Suprapubic skin (tissue), 4 donors: ENCODE results near the gene RAD51AP1. TPM values are rescaled to one million over a fixed set of nuclear protein-coding genes. Genes with fewer than 3 reads are reported as not detected.

Experiments used
- DNase-seq, 2 donors: peaks; one replicate each; pipeline ENCODE4 v3.0.0-alpha.2; 2019; ENCODE audit warnings: low spot score in 2 of 2
- H3K27ac ChIP-seq: fragments of 200-600 bp; sonication (generic); one replicate; pipeline ENCODE4 v1.5.1; 2019
- H3K27me3 ChIP-seq: fragments of 200-600 bp; sonication (generic); one replicate; pipeline ENCODE4 v1.5.1; 2019
- H3K36me3 ChIP-seq: fragments of 200-600 bp; sonication (generic); one replicate; pipeline ENCODE4 v1.5.1; 2019
- H3K4me1 ChIP-seq: fragments of 200-600 bp; sonication (generic); one replicate; pipeline ENCODE4 v1.5.1; 2019
- H3K4me3 ChIP-seq: fragments of 200-600 bp; sonication (generic); one replicate; pipeline ENCODE4 v1.5.1; 2019; ENCODE audit warnings: mild to moderate bottlenecking
- H3K9me3 ChIP-seq: fragments of 200-600 bp; sonication (generic); one replicate; pipeline ENCODE4 v1.5.1; 2019
- EP300 ChIP-seq: sonication (generic); formaldehyde crosslinking; IDR thresholded peaks from one replicate; pipeline ENCODE4 v1.6.1; 2017; ENCODE audit warnings: antibody characterized with exemption
- POLR2A ChIP-seq, 2 donors: fragments of 450-650 bp; IDR thresholded peaks; one replicate each; pipeline ENCODE4 v1.6.1; 2017; ENCODE audit warnings: antibody characterized with exemption in 2 of 2, mild to moderate bottlenecking in 2 of 2, moderate library complexity in 2 of 2
- POLR2AphosphoS5 ChIP-seq, 3 donors: sonication (generic); formaldehyde crosslinking; IDR thresholded peaks; one replicate each; pipeline ENCODE4 v1.6.1; 2017; ENCODE audit warnings: antibody characterized with exemption in 3 of 3
- WGBS: methylation state at CpG from one replicate; pipeline ENCODE4 v1.1.5; 2018; 5-methylcytosine and 5-hydroxymethylcytosine counted together
- total RNA-seq, 4 donors: library from RNA; depleted of rRNA; stranded (reverse); fragments of >200 nt; gene quantifications; one replicate each; pipeline ENCODE4 v1.1.0, GENCODE V29; 2016
- TF ChIP-seq, protein P1 (sequence below), 2 donors: fragments of 200-600 bp in 1 of 2; fragments of 450-650 bp in 1 of 2; sonication (generic) in 1 of 2; IDR thresholded peaks; one replicate each; pipeline ENCODE4 v1.5.1; 2016 to 2019; ENCODE audit warnings: antibody characterized with exemption in 2 of 2, mild to moderate bottlenecking in 1 of 2, moderate library complexity in 1 of 2

The RAD51AP1 gene
- total RNA-seq, 4 donors from 2014 or later: 1.6 to 6.6 (median 3.2) TPM

DNA sequence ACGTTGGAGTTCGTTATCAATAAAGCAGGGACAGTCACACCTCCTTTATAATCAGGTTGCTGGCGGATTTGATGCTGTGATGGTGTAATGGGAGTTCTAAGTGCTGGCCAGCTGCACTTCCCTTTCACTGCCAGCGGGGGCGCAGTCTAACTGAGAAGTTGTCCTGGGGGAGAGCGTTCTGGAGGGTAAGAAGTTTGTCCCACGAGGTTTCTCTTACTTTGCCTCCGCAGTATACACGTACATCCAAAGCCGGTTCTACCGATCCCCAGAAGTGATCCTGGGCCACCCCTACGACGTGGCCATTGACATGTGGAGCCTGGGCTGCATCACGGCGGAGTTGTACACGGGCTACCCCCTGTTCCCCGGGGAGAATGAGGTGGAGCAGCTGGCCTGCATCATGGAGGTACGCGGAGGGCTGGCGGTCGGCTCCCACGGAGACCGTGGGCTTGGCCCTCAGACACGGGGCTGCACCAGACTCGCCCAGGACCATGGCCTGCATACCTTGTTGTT is 66.0 kb downstream of the RAD51AP1 start:
- TF ChIP-seq POLR2A (IDR thresholded peaks at IDR 0.05) (no peak), POLR2AphosphoS5 (IDR thresholded peaks at IDR 0.05) (peak in 1 of 3 donors; percentile 45), EP300 (no peak)
- TF ChIP-seq, protein P1, sequence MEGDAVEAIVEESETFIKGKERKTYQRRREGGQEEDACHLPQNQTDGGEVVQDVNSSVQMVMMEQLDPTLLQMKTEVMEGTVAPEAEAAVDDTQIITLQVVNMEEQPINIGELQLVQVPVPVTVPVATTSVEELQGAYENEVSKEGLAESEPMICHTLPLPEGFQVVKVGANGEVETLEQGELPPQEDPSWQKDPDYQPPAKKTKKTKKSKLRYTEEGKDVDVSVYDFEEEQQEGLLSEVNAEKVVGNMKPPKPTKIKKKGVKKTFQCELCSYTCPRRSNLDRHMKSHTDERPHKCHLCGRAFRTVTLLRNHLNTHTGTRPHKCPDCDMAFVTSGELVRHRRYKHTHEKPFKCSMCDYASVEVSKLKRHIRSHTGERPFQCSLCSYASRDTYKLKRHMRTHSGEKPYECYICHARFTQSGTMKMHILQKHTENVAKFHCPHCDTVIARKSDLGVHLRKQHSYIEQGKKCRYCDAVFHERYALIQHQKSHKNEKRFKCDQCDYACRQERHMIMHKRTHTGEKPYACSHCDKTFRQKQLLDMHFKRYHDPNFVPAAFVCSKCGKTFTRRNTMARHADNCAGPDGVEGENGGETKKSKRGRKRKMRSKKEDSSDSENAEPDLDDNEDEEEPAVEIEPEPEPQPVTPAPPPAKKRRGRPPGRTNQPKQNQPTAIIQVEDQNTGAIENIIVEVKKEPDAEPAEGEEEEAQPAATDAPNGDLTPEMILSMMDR (IDR thresholded peaks at IDR 0.05): peak; percentile 75 to 99
- H3K27ac ChIP-seq: no peak overlapping the region
- H3K9me3 ChIP-seq: no peaks in the 10 kb centered on the region
- DNase-seq: peak; percentile 82 to 89
- H3K4me1 ChIP-seq: peaks cover 10% of the 10 kb centered on the region
- WGBS: under 1% methylated on average over 9 of the region's 25 CpGs
- peak overlapping the region; percentile 64 for H3K4me3 ChIP-seq
- no peaks in the 10 kb centered on the region for H3K27me3 ChIP-seq
- peaks cover 2% of the 10 kb centered on the region for H3K36me3 ChIP-seq

DNA sequence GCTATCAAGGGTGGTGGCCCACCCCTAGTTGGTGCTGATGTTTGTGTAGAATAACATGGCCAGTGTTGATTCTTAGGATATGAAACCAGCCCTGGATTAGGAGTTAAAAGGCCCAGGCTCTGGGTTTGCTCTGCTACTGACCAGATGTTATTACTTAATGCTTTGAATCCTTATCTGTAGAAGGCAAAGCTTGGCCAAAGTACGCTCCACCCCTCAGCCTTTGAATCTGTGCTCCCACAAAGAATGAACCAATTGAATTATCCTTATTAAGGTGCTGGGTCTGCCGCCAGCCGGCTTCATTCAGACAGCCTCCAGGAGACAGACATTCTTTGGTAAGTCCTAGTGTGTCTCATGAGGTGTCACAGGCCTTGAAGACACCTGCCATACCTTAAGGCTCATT is 68.4 kb downstream of the RAD51AP1 start:
- peaks cover 24% of the 10 kb centered on the region for H3K36me3 ChIP-seq
- TF ChIP-seq, protein P1 (IDR thresholded peaks at IDR 0.05): no peak
- TF ChIP-seq POLR2AphosphoS5 (IDR thresholded peaks at IDR 0.05): no peak
- no peak for TF ChIP-seq POLR2A (IDR thresholded peaks at IDR 0.05)
- TF ChIP-seq EP300: no peak
- no peaks in the 10 kb centered on the region for H3K27me3 ChIP-seq
- no peaks in the 10 kb centered on the region for H3K9me3 ChIP-seq
- no peak overlapping the region for H3K4me3 ChIP-seq
- peaks cover 10% of the 10 kb centered on the region for H3K4me1 ChIP-seq
- WGBS: 73% methylated on average over 3 of the region's 3 CpGs
- no peak overlapping the region for H3K27ac ChIP-seq
- no peak for DNase-seq

DNA sequence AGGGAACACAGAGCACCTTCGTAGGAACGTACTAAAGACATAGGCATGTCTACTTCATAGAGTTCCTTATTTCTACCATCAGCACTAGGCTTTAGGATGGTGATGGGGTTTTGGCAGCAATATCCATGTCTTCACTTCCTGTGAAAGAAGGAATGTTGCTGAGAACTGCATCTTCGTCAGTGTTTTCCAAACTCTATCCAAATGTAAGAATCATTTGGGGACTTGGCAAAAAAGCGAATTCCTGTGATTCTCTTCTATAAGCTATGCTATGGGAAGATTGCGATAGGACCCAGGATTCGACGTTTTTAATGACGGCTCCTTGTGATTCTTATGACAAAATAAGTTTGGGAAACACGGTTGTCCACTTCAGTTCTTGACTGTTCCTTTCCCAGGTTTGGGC is 70.4 kb downstream of the RAD51AP1 start:
- TF ChIP-seq POLR2AphosphoS5 (IDR thresholded peaks at IDR 0.05) (no peak), EP300 (no peak), POLR2A (IDR thresholded peaks at IDR 0.05) (no peak)
- TF ChIP-seq, protein P1 (IDR thresholded peaks at IDR 0.05): no peak
- WGBS: 93% methylated on average over 9 of the region's 9 CpGs
- H3K4me3 ChIP-seq: no peak overlapping the region
- H3K9me3 ChIP-seq: no peaks in the 10 kb centered on the region
- H3K4me1 ChIP-seq: peaks cover 10% of the 10 kb centered on the region
- H3K27ac ChIP-seq: no peak overlapping the region
- no peak for DNase-seq
- peaks cover 43% of the 10 kb centered on the region for H3K36me3 ChIP-seq
- no peaks in the 10 kb centered on the region for H3K27me3 ChIP-seq

Other genes with a start within 250 kb of the RAD51AP1 start
- gene TIGAR, start 217.7 kb upstream of the RAD51AP1 start, total RNA-seq: 1 to 10 TPM; 1.3 to 6.6 (median 4.7) TPM
- not detected for gene FGF23, start 159.2 kb upstream of the RAD51AP1 start, total RNA-seq
- gene FGF6, start 93.1 kb upstream of the RAD51AP1 start, total RNA-seq: not detected
- gene DYRK4, start 23.3 kb downstream of the RAD51AP1 start, total RNA-seq: 10 to 100 TPM; 16.7 to 31.3 (median 20.1) TPM
- gene AKAP3, start 110.2 kb downstream of the RAD51AP1 start, total RNA-seq: 1 to 10 TPM; 1.2 to 1.9 (median 1.5) TPM
- 10 to 100 TPM; 29.2 to 54.2 (median 38.1) TPM for gene NDUFA9, start 110.2 kb downstream of the RAD51AP1 start, total RNA-seq
- under 1 TPM in 3 of 4 donors, not detected in 1; 0.34 to 0.72 (median 0.59) TPM for gene GALNT8, start 181.5 kb downstream of the RAD51AP1 start, total RNA-seq